Lower lobe of right lung (tissue), 2 donors: ENCODE data around the gene PSMD11. TPM values are rescaled to one million over a fixed set of nuclear protein-coding genes. Genes with fewer than 3 reads are reported as not detected.
"Not testable (repeated sequence)": the region's sequence is repeated elsewhere in the genome, so short reads cannot be mapped to it uniquely, and the experiment has no call there.

Source experiments
- ATAC-seq, 2 donors: fragments of 200-7000 bp; cut with Tn5 transposase; one replicate each; pipeline ENCODE4 v1.9.1; 2020 to 2022; ENCODE audit warnings: mild to moderate bottlenecking in 2 of 2, moderate library complexity in 2 of 2
- DNase-seq: peaks from one replicate; pipeline ENCODE4 v3.0.0-alpha.2; 2020
- H3K27ac ChIP-seq: fragments of 200-600 bp; one replicate; pipeline ENCODE4 v1.8.0; 2022
- H3K27me3 ChIP-seq: fragments of 200-600 bp; one replicate; pipeline ENCODE4 v1.8.0; 2022; ENCODE audit warnings: low read depth
- H3K36me3 ChIP-seq: fragments of 200-600 bp; one replicate; pipeline ENCODE4 v1.8.0; 2022; ENCODE audit warnings: mild to moderate bottlenecking
- H3K4me1 ChIP-seq: fragments of 200-600 bp; one replicate; pipeline ENCODE4 v1.8.0; 2022
- H3K4me3 ChIP-seq: fragments of 200-600 bp; one replicate; pipeline ENCODE4 v1.8.0; 2022; ENCODE audit warnings: mild to moderate bottlenecking
- H3K9me3 ChIP-seq: fragments of 200-600 bp; one replicate; pipeline ENCODE4 v1.8.0; 2022
- CTCF ChIP-seq: fragments of 200-600 bp; IDR thresholded peaks from one replicate; pipeline ENCODE4 v1.8.0; 2022; ENCODE audit warnings: antibody characterized with exemption, mild to moderate bottlenecking
- intact Hi-C: fragments of 100-400 bp; cut with DNase I; formaldehyde crosslinking; loops from one replicate; pipeline ENCODE4 v1.11.0; 2022
- total RNA-seq: library from RNA; stranded (reverse); fragmentation: NEBNext Ultra II Directional; extraction: Animal tissue kit (Norgen Biotek cat#: 25700); gene quantifications from one replicate; pipeline ENCODE4 v1.2.1, GENCODE V29; 2021
- donor health status: DM: no; HTN: yes; CAD: no; lungs with severe emphysema.

The PSMD11 gene
- total RNA-seq, 1 donor from 2014 or later = 57.2 TPM

DNA sequence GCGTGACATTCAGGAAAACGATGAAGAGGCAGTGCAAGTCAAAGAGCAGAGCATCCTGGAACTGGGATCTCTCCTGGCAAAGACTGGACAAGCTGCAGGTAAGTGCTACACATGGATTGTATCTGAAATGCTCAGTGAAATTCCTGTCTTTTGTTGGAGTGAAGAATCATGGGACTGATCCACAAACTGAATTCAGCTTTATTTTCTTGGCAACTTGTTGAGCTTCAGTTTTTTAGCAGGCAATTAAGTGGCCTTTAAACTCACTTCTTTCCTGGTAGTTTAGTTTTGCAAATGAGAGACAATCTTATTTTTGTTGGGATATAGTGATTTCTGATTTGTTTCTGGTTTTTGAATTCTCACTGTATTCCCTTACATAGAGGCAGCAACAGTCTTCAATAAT, 2.6 kb downstream of the PSMD11 start:
- ATAC-seq = no peak
- H3K36me3 ChIP-seq = peaks cover 51% of the 10 kb centered on the region

GRCh38 chr17:32449963-32450362, 5.7 kb downstream of the PSMD11 start:
- no peaks in the 10 kb centered on the region for H3K27me3 ChIP-seq
- peaks cover 81% of the 10 kb centered on the region for H3K36me3 ChIP-seq
- intact Hi-C loops = no loop called here
- no peak for ATAC-seq
- peaks cover 23% of the 10 kb centered on the region for H3K4me1 ChIP-seq
- H3K9me3 ChIP-seq = no peaks in the 10 kb centered on the region
- no peak for TF ChIP-seq CTCF
- H3K27ac ChIP-seq = no peak overlapping the region
- H3K4me3 ChIP-seq = no peak overlapping the region
- DNase-seq = no peak

More for the DNA sequence above, 2.6 kb downstream of the PSMD11 start:
- Histone ChIP-seq H3K27me3 (no peaks in the 10 kb centered on the region), H3K4me1 (peaks cover 30% of the 10 kb centered on the region), H3K9me3 (no peaks in the 10 kb centered on the region), H3K4me3 (no peak overlapping the region), H3K27ac (no peak overlapping the region)
- DNase-seq = no peak
- no peak for TF ChIP-seq CTCF
- intact Hi-C loops = no loop called here

DNA sequence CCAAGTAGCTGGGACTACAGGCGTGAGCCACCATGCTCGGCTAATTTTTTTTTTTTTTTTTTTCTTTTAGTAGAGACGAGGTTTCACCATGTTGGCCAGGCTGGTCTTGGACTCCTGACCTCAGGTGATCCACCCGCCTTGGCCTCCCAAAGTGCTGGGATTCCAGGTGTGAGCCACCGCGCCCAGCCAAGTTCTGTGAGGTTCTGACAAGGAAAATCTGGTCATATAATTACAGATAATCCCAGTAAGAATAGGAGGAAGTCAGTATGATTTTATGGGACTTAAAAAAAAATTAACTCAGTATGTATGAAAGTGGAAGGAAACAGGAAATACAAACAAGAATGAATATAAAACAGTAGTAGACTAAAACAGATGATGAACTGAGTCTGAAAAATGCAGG, 6.1 kb downstream of the PSMD11 start:
- H3K27ac ChIP-seq, H3K9me3 ChIP-seq, H3K27me3 ChIP-seq, H3K4me3 ChIP-seq, ATAC-seq, DNase-seq, intact Hi-C loops: not testable (repeated sequence)
- H3K4me1 ChIP-seq = peaks cover 21% of the 10 kb centered on the region
- H3K36me3 ChIP-seq = peaks cover 85% of the 10 kb centered on the region

DNA sequence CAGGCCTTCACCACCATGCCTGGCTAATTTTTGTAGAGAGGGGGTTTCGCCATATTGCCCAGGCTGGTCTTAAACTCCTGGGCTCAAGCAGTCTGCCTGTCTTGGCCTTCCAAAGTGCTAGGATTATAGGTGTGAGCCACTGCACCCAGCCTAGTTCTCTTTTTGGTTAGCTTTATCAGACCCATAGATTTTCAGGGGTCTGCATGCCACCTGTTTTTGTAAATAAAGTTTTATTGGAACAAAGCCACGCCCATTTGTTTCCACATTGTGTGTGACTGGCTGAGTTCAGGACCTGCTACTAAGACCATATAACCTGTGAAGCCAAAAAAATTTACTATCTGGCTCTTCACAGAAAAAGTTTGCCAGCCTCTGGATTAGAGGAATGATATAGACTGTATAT, 7.6 kb downstream of the PSMD11 start:
- H3K36me3 ChIP-seq = peaks cover 98% of the 10 kb centered on the region
- no peak for TF ChIP-seq CTCF
- H3K27me3 ChIP-seq = no peaks in the 10 kb centered on the region
- no peak overlapping the region for H3K27ac ChIP-seq
- DNase-seq = no peak
- ATAC-seq = no peak
- peaks cover 6% of the 10 kb centered on the region for H3K4me1 ChIP-seq
- no peaks in the 10 kb centered on the region for H3K9me3 ChIP-seq
- intact Hi-C loops = no loop called here
- no peak overlapping the region for H3K4me3 ChIP-seq

DNA sequence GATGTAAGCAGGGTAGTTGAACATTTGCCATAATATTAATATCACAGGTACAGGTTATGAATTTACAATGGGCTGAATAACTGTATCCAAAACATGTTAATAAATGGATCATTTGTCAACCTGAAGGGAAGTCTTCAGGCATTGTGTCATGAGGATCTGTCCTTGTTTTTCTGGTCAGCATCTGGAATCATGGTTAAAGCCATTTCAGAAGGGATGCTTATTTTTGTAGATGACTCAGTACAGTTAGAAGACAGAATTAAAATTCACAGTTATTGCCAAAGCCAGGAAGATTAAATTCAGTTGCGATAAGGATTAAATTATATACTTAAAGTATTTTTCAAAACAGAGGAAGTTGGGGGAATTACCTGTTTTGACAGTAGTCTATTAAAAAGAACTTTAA, 8.0 kb downstream of the PSMD11 start:
- Histone ChIP-seq H3K36me3 (peaks cover 98% of the 10 kb centered on the region), H3K4me3 (no peak overlapping the region), H3K4me1 (peaks cover 2% of the 10 kb centered on the region), H3K27me3 (no peaks in the 10 kb centered on the region), H3K9me3 (no peaks in the 10 kb centered on the region), H3K27ac (no peak overlapping the region)
- DNase-seq (no peak), ATAC-seq (no peak)
- TF ChIP-seq CTCF = no peak
- intact Hi-C loops = no loop called here

DNA sequence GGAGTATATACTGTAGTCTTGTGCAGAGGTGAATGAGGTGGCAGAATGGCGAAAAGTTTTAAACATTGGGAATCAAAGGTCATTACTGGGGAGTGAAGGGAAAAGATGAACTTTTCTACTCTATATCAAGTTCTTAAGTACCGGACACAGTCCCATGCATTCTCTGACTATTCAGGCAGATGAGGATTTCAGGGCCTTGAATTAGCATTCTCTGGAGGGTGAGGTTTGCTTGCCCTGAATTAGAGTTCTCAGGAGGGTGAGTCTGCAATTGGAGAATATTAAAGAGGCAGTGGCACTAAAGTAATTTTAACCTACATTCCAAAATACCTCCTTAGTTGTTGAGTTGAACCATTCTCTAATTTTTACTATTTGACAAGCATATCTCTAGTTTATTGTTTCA, 9.1 kb downstream of the PSMD11 start:
- ATAC-seq (no peak), DNase-seq (no peak)
- Histone ChIP-seq H3K36me3 (peaks cover 98% of the 10 kb centered on the region), H3K4me1 (no peaks in the 10 kb centered on the region), H3K27ac (no peak overlapping the region), H3K27me3 (no peaks in the 10 kb centered on the region), H3K4me3 (no peak overlapping the region), H3K9me3 (no peaks in the 10 kb centered on the region)
- intact Hi-C loops = no loop called here
- no peak for TF ChIP-seq CTCF
